Bronchial epithelial cell (primary cell): ENCODE data around the gene RAB7B. TPM values are rescaled to one million over a fixed set of nuclear protein-coding genes. Genes with fewer than 3 reads are reported as not detected.

Experiments
- DNase-seq: peaks from one replicate; pipeline ENCODE4 v3.0.0-alpha.2; 2010; ENCODE audit warnings: low read depth
- FAIRE-seq: peaks from 2 replicates; lab custom pipeline; 2011; peaks lifted over from hg19 to GRCh38; lab: Jason Lieb, UNC
- H3K27me3 ChIP-seq: 2 replicates; pipeline ENCODE4 v1.5.1; 2011; ENCODE audit warnings: low read length; ENCODE audit not compliant: control insufficient read depth, insufficient read depth
- H3K36me3 ChIP-seq: 2 replicates; pipeline ENCODE4 v1.5.1; 2011; ENCODE audit warnings: low read length; ENCODE audit not compliant: control insufficient read depth, insufficient read depth
- H3K4me3 ChIP-seq: 2 replicates; pipeline ENCODE4 v1.5.1; 2011; ENCODE audit warnings: mild to moderate bottlenecking, low read depth, low read length, control low read depth
- total RNA-seq: library from RNA; depleted of rRNA; stranded (reverse); fragments of >200 nt; gene quantifications from 2 replicates; pipeline ENCODE4 v1.2.1, GENCODE V29; 2014
- TF ChIP-seq, protein P1 (sequence below): IDR thresholded peaks from 2 replicates; pipeline ENCODE4 v1.5.1; 2011; ENCODE audit warnings: mild to moderate bottlenecking, moderate library complexity, low read length, control low read depth, inconsistent platforms; ENCODE audit not compliant: insufficient read depth, severe bottlenecking

RAB7B gene
- total RNA-seq, 1 donor from 2014 or later, result 2.9 TPM

DNA sequence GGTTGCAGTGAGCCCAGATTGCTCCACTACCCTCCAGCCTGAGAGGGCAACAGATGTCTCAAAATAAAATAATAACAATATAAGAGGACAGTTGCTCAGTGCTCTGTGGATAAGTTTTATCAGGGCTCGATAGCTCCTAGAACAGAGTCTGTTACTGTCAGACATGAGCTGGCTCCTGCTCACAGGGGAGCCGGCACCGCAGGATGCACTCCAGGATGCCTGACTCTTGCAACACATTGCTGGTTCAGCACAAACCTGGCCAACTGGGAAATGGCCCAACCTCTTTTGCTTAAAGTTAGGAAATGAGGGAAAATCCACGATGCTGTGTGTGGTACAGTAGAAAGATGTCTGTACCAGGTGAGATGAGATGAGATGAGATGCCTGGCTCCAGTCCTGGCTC, 26.3 kb upstream of the RAB7B start:
- H3K36me3 ChIP-seq, result no peaks in the 10 kb centered on the region
- FAIRE-seq (no peak), DNase-seq (peak; percentile 76)
- H3K4me3 ChIP-seq, result no peak overlapping the region
- no peaks in the 10 kb centered on the region for H3K27me3 ChIP-seq
- TF ChIP-seq, protein P1, sequence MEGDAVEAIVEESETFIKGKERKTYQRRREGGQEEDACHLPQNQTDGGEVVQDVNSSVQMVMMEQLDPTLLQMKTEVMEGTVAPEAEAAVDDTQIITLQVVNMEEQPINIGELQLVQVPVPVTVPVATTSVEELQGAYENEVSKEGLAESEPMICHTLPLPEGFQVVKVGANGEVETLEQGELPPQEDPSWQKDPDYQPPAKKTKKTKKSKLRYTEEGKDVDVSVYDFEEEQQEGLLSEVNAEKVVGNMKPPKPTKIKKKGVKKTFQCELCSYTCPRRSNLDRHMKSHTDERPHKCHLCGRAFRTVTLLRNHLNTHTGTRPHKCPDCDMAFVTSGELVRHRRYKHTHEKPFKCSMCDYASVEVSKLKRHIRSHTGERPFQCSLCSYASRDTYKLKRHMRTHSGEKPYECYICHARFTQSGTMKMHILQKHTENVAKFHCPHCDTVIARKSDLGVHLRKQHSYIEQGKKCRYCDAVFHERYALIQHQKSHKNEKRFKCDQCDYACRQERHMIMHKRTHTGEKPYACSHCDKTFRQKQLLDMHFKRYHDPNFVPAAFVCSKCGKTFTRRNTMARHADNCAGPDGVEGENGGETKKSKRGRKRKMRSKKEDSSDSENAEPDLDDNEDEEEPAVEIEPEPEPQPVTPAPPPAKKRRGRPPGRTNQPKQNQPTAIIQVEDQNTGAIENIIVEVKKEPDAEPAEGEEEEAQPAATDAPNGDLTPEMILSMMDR, result no peak

- DNase-seq (peak; percentile 75), FAIRE-seq (no peak)
- Histone ChIP-seq H3K4me3 (no peak overlapping the region), H3K36me3 (no peaks in the 10 kb centered on the region), H3K27me3 (no peaks in the 10 kb centered on the region)
- TF ChIP-seq, protein P1, result no peak
These were observed 22.2 kb upstream of the RAB7B start for GRCh38 chr1:206025283-206025820.

- DNase-seq (peak; percentile 23), FAIRE-seq (no peak)
- TF ChIP-seq, protein P1, result no peak
These were observed 20.5 kb upstream of the RAB7B start, which contains the start of gene CTSE for GRCh38 chr1:206023695-206024094. TSS of gene CTSE (minus strand) at chr1:206023895. CDS start at chr1:206023791, 104 bp downstream.

GRCh38 chr1:206022766-206023165, 19.6 kb upstream of the RAB7B start:
- TF ChIP-seq, protein P1, result no peak
- H3K36me3 ChIP-seq, result no peaks in the 10 kb centered on the region
- no peak for DNase-seq
- no peaks in the 10 kb centered on the region for H3K27me3 ChIP-seq
- FAIRE-seq, result no peak
- no peak overlapping the region for H3K4me3 ChIP-seq

More at GRCh38 chr1:206023695-206024094, 20.5 kb upstream of the RAB7B start, which contains the start of gene CTSE:
- Histone ChIP-seq H3K4me3 (no peak within 1 kb of the TSS), H3K27me3 (no peaks in the 10 kb centered on the region), H3K36me3 (no peaks in the 10 kb centered on the region)

DNA sequence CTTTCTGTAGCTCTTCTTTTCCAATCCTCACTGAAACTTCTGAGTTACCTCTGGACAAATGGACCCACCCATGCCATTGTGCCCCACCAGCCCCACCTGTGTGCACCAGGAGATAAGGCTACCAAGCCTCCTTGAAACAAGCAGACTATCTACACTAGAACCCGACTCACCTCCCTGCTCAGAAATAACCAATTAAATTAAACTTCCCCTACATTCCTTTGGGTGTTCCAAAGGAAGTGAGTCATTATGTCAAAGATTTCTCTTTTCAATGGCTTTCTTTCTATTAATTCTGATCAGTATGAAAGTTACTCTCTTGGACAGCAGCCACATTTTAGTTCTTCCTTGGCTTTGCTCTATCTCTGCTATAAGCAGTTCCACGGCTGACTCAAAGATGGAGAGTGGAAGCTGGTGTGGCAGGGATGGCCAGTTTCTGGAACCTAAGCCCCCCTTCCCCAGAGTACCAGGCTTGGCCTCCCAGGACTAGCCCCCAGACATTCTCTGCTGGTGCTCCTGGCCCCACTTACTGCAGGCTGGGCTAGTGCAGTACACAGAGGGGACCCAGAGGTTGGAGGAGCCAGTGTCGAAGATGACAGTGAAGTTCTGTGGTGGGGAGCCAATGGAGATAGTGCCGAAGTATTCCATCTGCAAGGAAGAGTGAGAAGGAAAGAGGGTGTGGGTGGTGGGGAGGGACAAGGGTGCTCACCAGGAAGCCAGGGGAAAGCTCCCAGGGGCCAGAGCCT, 18.6 kb upstream of the RAB7B start:
- no peak for FAIRE-seq
- H3K36me3 ChIP-seq, result no peaks in the 10 kb centered on the region
- H3K4me3 ChIP-seq, result no peak overlapping the region
- TF ChIP-seq, protein P1, result no peak
- peak; percentile 66 for DNase-seq
- H3K27me3 ChIP-seq, result no peaks in the 10 kb centered on the region
